Esophagus squamous epithelium (tissue), 5 donors: Measurements from ENCODE around the gene SMPD3. TPM values are rescaled to one million over a fixed set of nuclear protein-coding genes. Genes with fewer than 3 reads are reported as not detected.

Source experiments
- DNase-seq: peaks from one replicate; lab custom pipeline; 2025; lab: John Stamatoyannopoulos, UW
- H3K27ac ChIP-seq, 4 donors: fragments of 200-600 bp; sonication (generic); one replicate each; pipeline ENCODE4 v1.5.1; 2016 to 2019; ENCODE audit warnings: mild to moderate bottlenecking in 1 of 4
- H3K27me3 ChIP-seq, 4 donors: fragments of 200-600 bp; sonication (generic); 1 replicate in 3 of 4; 2 replicates in 1 of 4; pipeline versions ENCODE4 v1.5.1 to v1.6.0; 2017 to 2021; ENCODE audit warnings: antibody characterized with exemption in 1 of 4
- H3K36me3 ChIP-seq, 3 donors: fragments of 200-600 bp; sonication (generic); one replicate each; pipeline ENCODE4 v1.5.1; 2016 to 2019
- H3K4me1 ChIP-seq, 3 donors: fragments of 200-600 bp; sonication (generic); one replicate each; pipeline ENCODE4 v1.5.1; 2017 to 2019
- H3K4me3 ChIP-seq, 4 donors: fragments of 200-600 bp; sonication (generic); 1 replicate in 3 of 4; 2 replicates in 1 of 4; pipeline ENCODE4 v1.5.1; 2016 to 2019; ENCODE audit warnings: mild to moderate bottlenecking in 2 of 4, moderate library complexity in 1 of 4
- H3K9me3 ChIP-seq, 3 donors: fragments of 200-600 bp; sonication (generic); one replicate each; pipeline ENCODE4 v1.5.1; 2016 to 2019
- CTCF ChIP-seq, 6 experiments: fragments of 450-650 bp in 4 of 6; fragments of 200-600 bp in 2 of 6; sonication (generic) in 2 of 6; IDR thresholded peaks; one replicate each; pipeline ENCODE4 v1.5.1; 2016 to 2019; ENCODE audit warnings: antibody characterized with exemption in 6 of 6, mild to moderate bottlenecking in 4 of 6, moderate library complexity in 4 of 6
- POLR2A ChIP-seq, 4 donors: fragments of 450-650 bp; IDR thresholded peaks; one replicate each; pipeline ENCODE4 v1.6.1; 2017; ENCODE audit warnings: antibody characterized with exemption in 4 of 4, mild to moderate bottlenecking in 4 of 4, moderate library complexity in 3 of 4
- WGBS, 2 donors: methylation state at CpG; one replicate each; pipeline ENCODE4 v1.1.5; 2018; 5-methylcytosine and 5-hydroxymethylcytosine counted together
- intact Hi-C: fragments of 100-400 bp; cut with DNase I; formaldehyde crosslinking; loops from one replicate; pipeline ENCODE4 v1.15.0; 2022
- total RNA-seq, 4 donors: library from RNA; depleted of rRNA; stranded (reverse); fragments of >200 nt; gene quantifications; one replicate each; pipeline ENCODE4 v1.1.0, GENCODE V29; 2016
- donor health status: DM: yes; HTN: yes; CAD: no.

SMPD3 gene
- total RNA-seq, 4 donors from 2014 or later, result 0.18 to 2.3 (median 0.92) TPM

GRCh38 chr16:68455631-68456030 is 7.3 kb upstream of the SMPD3 start:
- Histone ChIP-seq H3K27ac (no peak overlapping the region), H3K27me3 (peaks cover 0 to 28% (median 0%) of the 10 kb centered on the region in 4 donors), H3K36me3 (no peaks in the 10 kb centered on the region), H3K9me3 (no peaks in the 10 kb centered on the region), H3K4me1 (no peaks in the 10 kb centered on the region), H3K4me3 (no peak overlapping the region)
- no peak for DNase-seq
- intact Hi-C loops, result no loop called here
- no peak for TF ChIP-seq POLR2A (IDR thresholded peaks at IDR 0.05)
- 89 to 92% methylated on average over 3 of the region's 3 CpGs for WGBS, 2 donors

- Histone ChIP-seq H3K4me3 (no peak overlapping the region), H3K27ac (no peak overlapping the region), H3K27me3 (peaks cover 0 to 21% (median 0%) of the 10 kb centered on the region in 4 donors), H3K9me3 (no peaks in the 10 kb centered on the region), H3K36me3 (no peaks in the 10 kb centered on the region), H3K4me1 (no peaks in the 10 kb centered on the region)
- no peak for DNase-seq
- WGBS, 2 donors, result 49 to 51% methylated on average over 5 of the region's 5 CpGs
- intact Hi-C loops, result no loop called here
- no peak for TF ChIP-seq POLR2A (IDR thresholded peaks at IDR 0.05)
- TF ChIP-seq CTCF (IDR thresholded peaks at IDR 0.05), result no peak
These were observed 6.7 kb upstream of the SMPD3 start for GRCh38 chr16:68454920-68455435.

- H3K4me1 ChIP-seq, result peaks cover 0 to 4% (median 0%) of the 10 kb centered on the region in 3 donors
- intact Hi-C loops, result no loop called here
- WGBS, 2 donors, result 71 to 82% methylated on average over 2 of the region's 2 CpGs
- peaks cover 0 to 14% (median 0%) of the 10 kb centered on the region in 4 donors for H3K27me3 ChIP-seq
- H3K27ac ChIP-seq, result no peak overlapping the region
- no peaks in the 10 kb centered on the region for H3K9me3 ChIP-seq
- H3K4me3 ChIP-seq, result no peak overlapping the region
- TF ChIP-seq CTCF (IDR thresholded peaks at IDR 0.05), result no peak
- no peak for TF ChIP-seq POLR2A (IDR thresholded peaks at IDR 0.05)
- DNase-seq, result no peak
- H3K36me3 ChIP-seq, result no peaks in the 10 kb centered on the region
These were observed 5.5 kb upstream of the SMPD3 start for GRCh38 chr16:68453816-68454215.

- TF ChIP-seq CTCF (IDR thresholded peaks at IDR 0.05), result no peak
- no peak for TF ChIP-seq POLR2A (IDR thresholded peaks at IDR 0.05)
- no peak for DNase-seq
- H3K4me3 ChIP-seq, result no peak overlapping the region
- peaks cover 10 to 20% (median 10%) of the 10 kb centered on the region in 3 donors for H3K4me1 ChIP-seq
- H3K36me3 ChIP-seq, result no peaks in the 10 kb centered on the region
- no peak overlapping the region for H3K27ac ChIP-seq
- intact Hi-C loops, result no loop called here
- H3K9me3 ChIP-seq, result no peaks in the 10 kb centered on the region
- H3K27me3 ChIP-seq, result peaks cover 0 to 23% (median under 1%) of the 10 kb centered on the region in 4 donors
- 28 to 29% methylated on average over 1 of the region's 1 CpG for WGBS, 2 donors
These were observed 3.9 kb upstream of the SMPD3 start for GRCh38 chr16:68452176-68452575.

- H3K4me1 ChIP-seq, result peaks cover 11 to 25% (median 15%) of the 10 kb centered on the region in 3 donors
- H3K27ac ChIP-seq, result no peak overlapping the region
- peaks cover 0 to 28% (median 3%) of the 10 kb centered on the region in 4 donors for H3K27me3 ChIP-seq
- no peaks in the 10 kb centered on the region for H3K9me3 ChIP-seq
- no peak overlapping the region for H3K4me3 ChIP-seq
- WGBS, 2 donors, result 36 to 69% methylated on average over 1 of the region's 1 CpG
- intact Hi-C loops, result no loop called here
- no peak for DNase-seq
- TF ChIP-seq POLR2A (IDR thresholded peaks at IDR 0.05) (no peak), CTCF (IDR thresholded peaks at IDR 0.05) (no peak)
- no peaks in the 10 kb centered on the region for H3K36me3 ChIP-seq
These were observed 3.4 kb upstream of the SMPD3 start for GRCh38 chr16:68451676-68452075.
